H7 (cell line): ENCODE data around the gene PLXNB1. TPM values are rescaled to one million over a fixed set of nuclear protein-coding genes. Genes with fewer than 3 reads are reported as not detected.

Source experiments
- DNase-seq: peaks from one replicate; pipeline ENCODE4 v3.0.0; 2012
- H3K27me3 ChIP-seq: 2 replicates; pipeline ENCODE4 v1.6.0; 2011; ENCODE audit warnings: mild to moderate bottlenecking, low read length; ENCODE audit not compliant: control insufficient read depth, insufficient read depth
- H3K36me3 ChIP-seq: replicated peaks from 2 replicates; pipeline ENCODE4 v1.5.1; 2011; ENCODE audit warnings: low read length; ENCODE audit not compliant: control insufficient read depth, insufficient read depth
- H3K4me3 ChIP-seq: 2 replicates; pipeline ENCODE4 v1.5.1; 2011; ENCODE audit warnings: low read depth, mild to moderate bottlenecking, control low read depth, low read length, moderate library complexity; ENCODE audit not compliant: insufficient read depth
- total RNA-seq: library from RNA; depleted of rRNA; stranded (reverse); fragments of >200 nt; shearing (Covaris generic); gene quantifications from 2 replicates; pipeline ENCODE4 v1.2.3, GENCODE V29; 2014

The PLXNB1 gene
- total RNA-seq, 1 experiment from 2014 or later, result 46.5 TPM

GRCh38 chr3:48446425-48447193 is 16.7 kb upstream of the PLXNB1 start, which contains the start of gene ATRIP:
Gene ATRIP, plus strand, starts transcription at chr3:48446737. Its CDS starts 109 bp downstream, at chr3:48446846.
- peaks cover 10% of the 10 kb centered on the region for H3K36me3 ChIP-seq
- no peaks in the 10 kb centered on the region for H3K27me3 ChIP-seq
- peak; percentile 99 for DNase-seq
- H3K4me3 ChIP-seq, result peak within 1 kb of the TSS; percentile 95

- peak; percentile 47 for DNase-seq
- H3K36me3 ChIP-seq, result peaks cover 12% of the 10 kb centered on the region
- peak overlapping the region; percentile 95 for H3K4me3 ChIP-seq
- no peaks in the 10 kb centered on the region for H3K27me3 ChIP-seq
Observed at GRCh38 chr3:48446043-48446424, 16.1 kb upstream of the PLXNB1 start.

- Histone ChIP-seq H3K27me3 (no peaks in the 10 kb centered on the region), H3K36me3 (peaks cover 12% of the 10 kb centered on the region), H3K4me3 (peak overlapping the region; percentile 95; the same call in 1 of the 2 replicates)
- DNase-seq, result no peak
Observed at GRCh38 chr3:48445277-48445882, 15.5 kb upstream of the PLXNB1 start.

GRCh38 chr3:48441940-48442339 is 12.1 kb upstream of the PLXNB1 start:
- Histone ChIP-seq H3K36me3 (peaks cover 12% of the 10 kb centered on the region), H3K27me3 (no peaks in the 10 kb centered on the region), H3K4me3 (no peak overlapping the region)
- DNase-seq, result no peak

DNA sequence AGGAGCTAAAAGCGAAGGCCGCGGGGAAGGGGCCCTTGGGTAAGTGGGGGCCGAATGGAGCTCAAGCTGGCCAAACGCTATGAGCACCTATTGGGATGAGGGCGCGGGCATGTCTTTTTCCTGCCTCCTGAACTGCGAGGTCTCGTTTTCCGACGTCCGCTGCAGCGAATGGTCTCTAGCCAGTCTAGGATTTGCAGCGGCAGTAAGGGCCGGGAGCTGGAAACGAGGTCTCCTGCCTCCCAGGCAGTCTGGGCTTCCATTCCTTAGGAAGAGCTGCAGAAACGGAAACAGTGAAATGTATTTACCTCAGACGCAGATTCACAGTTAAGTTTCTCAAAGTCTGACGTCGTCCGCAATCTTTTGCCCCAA is 10.7 kb upstream of the PLXNB1 start:
- peaks cover 12% of the 10 kb centered on the region for H3K36me3 ChIP-seq
- H3K4me3 ChIP-seq, result peak overlapping the region; percentile 91
- no peaks in the 10 kb centered on the region for H3K27me3 ChIP-seq
- DNase-seq, result peak; percentile 45

- Histone ChIP-seq H3K36me3 (peaks cover 12% of the 10 kb centered on the region), H3K4me3 (peak within 1 kb of the TSS; percentile 91), H3K27me3 (no peaks in the 10 kb centered on the region)
- DNase-seq, result peak; percentile 98
Observed at GRCh38 chr3:48439820-48440589, 10.1 kb upstream of the PLXNB1 start, which contains the start of the genes CCDC51 and TMA7. Gene CCDC51, minus strand, starts transcription at chr3:48440119. Its CDS starts 4,991 bp downstream, at chr3:48435128. Gene TMA7, plus strand, starts transcription at chr3:48440257. Its CDS starts 40 bp downstream, at chr3:48440297.

- Histone ChIP-seq H3K4me3 (no peak overlapping the region), H3K27me3 (no peaks in the 10 kb centered on the region), H3K36me3 (peaks cover 25% of the 10 kb centered on the region)
- no peak for DNase-seq
Observed at GRCh38 chr3:48437812-48438211, 7.9 kb upstream of the PLXNB1 start.

GRCh38 chr3:48436855-48437254 is 7.0 kb upstream of the PLXNB1 start:
- no peak overlapping the region for H3K4me3 ChIP-seq
- no peak for DNase-seq
- peaks cover 26% of the 10 kb centered on the region for H3K36me3 ChIP-seq
- no peaks in the 10 kb centered on the region for H3K27me3 ChIP-seq

DNA sequence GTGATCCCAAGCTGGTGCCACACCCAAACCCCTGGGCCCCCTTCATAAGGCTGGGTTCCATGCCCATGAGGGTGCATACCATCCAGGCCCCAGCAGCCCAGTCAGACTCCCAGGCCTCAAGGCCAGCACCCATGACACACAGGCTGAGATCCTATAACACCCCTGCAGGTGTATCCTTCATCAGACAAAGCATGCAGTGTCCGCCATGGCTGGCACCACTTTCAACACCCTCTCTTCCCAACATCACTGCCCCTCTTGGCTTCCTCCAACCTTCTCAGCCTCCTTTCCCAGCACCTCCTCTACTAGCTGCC is 6.5 kb upstream of the PLXNB1 start:
- peaks cover 22% of the 10 kb centered on the region for H3K36me3 ChIP-seq
- DNase-seq, result no peak
- no peak overlapping the region for H3K4me3 ChIP-seq
- no peaks in the 10 kb centered on the region for H3K27me3 ChIP-seq

DNA sequence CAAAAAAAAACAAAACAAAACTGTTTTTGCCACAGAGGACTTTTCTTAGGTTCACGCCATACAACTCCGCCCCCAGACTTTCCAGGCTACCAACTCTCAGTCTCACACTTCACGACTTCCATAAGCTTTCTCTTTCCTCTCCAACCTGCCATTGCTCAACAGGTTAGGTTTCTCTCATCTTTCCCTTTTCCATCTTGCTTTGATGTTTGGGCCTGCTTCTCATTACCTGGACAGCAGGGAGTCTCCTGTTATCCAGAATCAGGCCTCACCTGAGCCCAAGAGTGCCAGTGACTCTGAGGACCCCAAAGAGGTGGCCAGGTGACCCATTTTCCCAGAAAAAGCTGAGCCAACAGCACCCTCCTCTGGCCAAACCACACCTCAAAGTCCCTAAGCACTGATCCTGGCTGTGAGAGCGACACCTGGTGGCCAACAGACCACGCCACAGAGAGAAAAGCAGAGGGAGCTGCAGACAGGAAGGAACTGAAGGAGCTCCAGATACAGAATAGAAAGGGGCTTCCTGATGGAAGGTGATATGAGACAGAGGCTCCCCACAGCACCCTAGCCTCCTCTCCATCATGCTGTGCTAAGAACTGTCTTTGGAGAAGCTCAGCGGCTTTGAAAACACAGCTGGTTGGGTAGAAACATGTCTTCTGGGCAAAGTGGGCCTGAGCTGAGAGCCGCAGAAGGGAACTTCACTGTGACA is 6.0 kb upstream of the PLXNB1 start:
- no peak overlapping the region for H3K4me3 ChIP-seq
- peak; percentile 92 for DNase-seq
- H3K27me3 ChIP-seq, result no peaks in the 10 kb centered on the region
- H3K36me3 ChIP-seq, result peaks cover 21% of the 10 kb centered on the region

DNA sequence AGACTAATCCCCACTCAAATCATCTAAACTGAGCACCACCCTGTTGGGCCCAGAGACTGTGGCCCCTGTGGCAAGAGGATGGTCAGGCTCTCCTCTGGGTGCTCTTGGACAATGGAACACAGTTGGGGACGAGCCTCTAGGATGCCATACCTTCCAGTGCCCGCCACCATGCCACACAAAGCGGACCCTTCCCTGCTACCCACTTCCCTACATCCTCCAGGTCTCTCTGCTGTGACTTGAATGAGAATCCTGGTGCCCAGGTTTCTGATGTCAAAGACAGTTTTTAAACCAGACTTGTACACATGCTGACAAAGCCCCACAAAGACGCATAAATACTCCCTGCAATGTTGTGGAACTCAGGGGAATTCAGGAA is 5.3 kb upstream of the PLXNB1 start:
- no peak for DNase-seq
- H3K4me3 ChIP-seq, result no peak overlapping the region
- peaks cover 21% of the 10 kb centered on the region for H3K36me3 ChIP-seq
- H3K27me3 ChIP-seq, result no peaks in the 10 kb centered on the region

DNA sequence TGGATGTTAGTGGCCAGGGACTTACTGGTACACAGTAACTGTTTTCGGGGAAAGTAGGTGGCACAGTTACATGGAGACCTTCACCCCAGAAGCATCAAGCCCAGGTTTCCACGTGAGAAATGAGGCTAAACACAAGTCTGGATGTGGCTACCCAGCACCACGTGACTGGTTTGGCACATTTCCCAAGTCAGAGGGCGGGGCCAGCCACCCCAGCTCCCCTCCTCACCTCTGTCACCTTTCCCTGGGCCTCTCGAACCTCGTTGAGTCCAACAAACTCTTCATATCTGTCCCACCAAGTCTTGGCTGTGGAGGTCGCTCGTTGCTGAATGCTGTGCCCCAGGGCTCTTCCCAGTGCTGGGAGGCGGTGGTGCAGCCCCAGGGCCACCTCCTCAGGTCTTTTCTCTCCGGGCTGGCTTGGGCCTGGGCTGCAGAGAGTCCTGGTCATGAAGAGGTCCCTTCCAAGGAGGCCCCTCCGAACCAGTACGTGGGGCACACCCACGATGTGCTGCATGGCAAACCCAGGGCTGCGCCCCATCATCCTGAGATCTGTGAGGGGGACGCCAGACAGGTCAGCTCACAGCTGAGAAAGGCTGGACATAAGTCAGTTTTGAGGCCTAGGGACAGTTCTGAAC is 4.8 kb upstream of the PLXNB1 start:
- H3K36me3 ChIP-seq, result peaks cover 21% of the 10 kb centered on the region
- H3K27me3 ChIP-seq, result no peaks in the 10 kb centered on the region
- no peak for DNase-seq
- H3K4me3 ChIP-seq, result no peak overlapping the region

DNA sequence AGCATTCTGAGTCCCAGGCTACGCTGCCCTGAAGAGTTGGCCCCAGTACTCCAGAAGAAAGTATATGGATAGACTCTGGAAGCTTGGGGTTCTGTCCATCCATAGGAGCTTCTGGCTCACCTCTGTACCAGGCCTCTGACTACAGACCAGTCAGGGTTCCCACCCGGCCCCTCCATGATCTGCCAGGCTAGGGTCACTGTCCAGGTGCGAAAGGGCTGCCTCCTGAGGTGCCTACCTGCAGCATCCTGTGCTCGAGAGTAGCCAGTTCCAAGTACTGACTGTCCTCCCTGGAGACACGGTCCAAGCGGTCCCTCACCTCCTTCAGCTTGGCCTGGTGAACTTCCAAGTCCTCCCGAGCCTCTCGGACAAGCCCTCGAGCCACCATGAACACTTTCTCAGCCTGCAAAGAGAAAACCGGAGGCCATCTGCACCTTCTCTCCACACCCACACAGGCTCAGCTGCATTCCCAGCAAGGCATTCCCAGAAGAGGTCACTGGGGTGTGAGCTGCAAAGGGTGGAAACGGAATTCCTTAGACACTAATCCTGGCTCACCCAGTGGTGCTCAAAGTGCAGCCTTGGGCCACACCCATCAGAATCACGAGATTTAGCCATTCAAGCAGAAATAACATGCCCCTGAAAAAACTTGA is 3.7 kb upstream of the PLXNB1 start:
- peaks cover 21% of the 10 kb centered on the region for H3K36me3 ChIP-seq
- DNase-seq, result no peak
- no peak overlapping the region for H3K4me3 ChIP-seq
- no peaks in the 10 kb centered on the region for H3K27me3 ChIP-seq
